HEK293T (cell line): ENCODE data around the gene RPUSD2.

ENCODE experiments used
- ARNT ChIP-seq: fragments of 450-650 bp; IDR thresholded peaks from 2 replicates; pipeline ENCODE4 v1.6.1; 2017; ENCODE audit warnings: mild to moderate bottlenecking
- BHLHE40 ChIP-seq: fragments of 450-650 bp; IDR thresholded peaks from 2 replicates; pipeline ENCODE4 v1.6.1; 2016; ENCODE audit warnings: mild to moderate bottlenecking, moderate library complexity, borderline replicate concordance
- ELF4 ChIP-seq: fragments of 450-650 bp; IDR thresholded peaks from 2 replicates; pipeline ENCODE4 v1.6.1; 2017; ENCODE audit warnings: antibody characterized with exemption
- FOXK2 ChIP-seq: fragments of 450-650 bp; IDR thresholded peaks from 2 replicates; pipeline ENCODE4 v1.6.1; 2016; ENCODE audit warnings: mild to moderate bottlenecking
- FOXM1 ChIP-seq: fragments of 450-650 bp; IDR thresholded peaks from 2 replicates; pipeline ENCODE4 v1.6.1; 2017; ENCODE audit warnings: mild to moderate bottlenecking, borderline replicate concordance
- NFRKB ChIP-seq: fragments of 450-650 bp; IDR thresholded peaks from 2 replicates; pipeline ENCODE4 v1.6.1; 2016; ENCODE audit warnings: mild to moderate bottlenecking, moderate library complexity
- SP1 ChIP-seq: fragments of 450-650 bp; IDR thresholded peaks from 2 replicates; pipeline ENCODE4 v1.6.1; 2017
- SUZ12 ChIP-seq: fragments of 450-650 bp; IDR thresholded peaks from 2 replicates; pipeline ENCODE4 v1.6.1; 2016; ENCODE audit warnings: mild to moderate bottlenecking
- TARDBP ChIP-seq: fragments of 450-650 bp; IDR thresholded peaks from 2 replicates; pipeline ENCODE4 v1.6.1; 2016
- ZNF384 ChIP-seq: fragments of 450-650 bp; IDR thresholded peaks from 2 replicates; pipeline ENCODE4 v1.6.1; 2016
- TF ChIP-seq, protein P1 (sequence below): fragments of 450-650 bp; IDR thresholded peaks from 2 replicates; pipeline ENCODE4 v1.6.1; 2016

DNA sequence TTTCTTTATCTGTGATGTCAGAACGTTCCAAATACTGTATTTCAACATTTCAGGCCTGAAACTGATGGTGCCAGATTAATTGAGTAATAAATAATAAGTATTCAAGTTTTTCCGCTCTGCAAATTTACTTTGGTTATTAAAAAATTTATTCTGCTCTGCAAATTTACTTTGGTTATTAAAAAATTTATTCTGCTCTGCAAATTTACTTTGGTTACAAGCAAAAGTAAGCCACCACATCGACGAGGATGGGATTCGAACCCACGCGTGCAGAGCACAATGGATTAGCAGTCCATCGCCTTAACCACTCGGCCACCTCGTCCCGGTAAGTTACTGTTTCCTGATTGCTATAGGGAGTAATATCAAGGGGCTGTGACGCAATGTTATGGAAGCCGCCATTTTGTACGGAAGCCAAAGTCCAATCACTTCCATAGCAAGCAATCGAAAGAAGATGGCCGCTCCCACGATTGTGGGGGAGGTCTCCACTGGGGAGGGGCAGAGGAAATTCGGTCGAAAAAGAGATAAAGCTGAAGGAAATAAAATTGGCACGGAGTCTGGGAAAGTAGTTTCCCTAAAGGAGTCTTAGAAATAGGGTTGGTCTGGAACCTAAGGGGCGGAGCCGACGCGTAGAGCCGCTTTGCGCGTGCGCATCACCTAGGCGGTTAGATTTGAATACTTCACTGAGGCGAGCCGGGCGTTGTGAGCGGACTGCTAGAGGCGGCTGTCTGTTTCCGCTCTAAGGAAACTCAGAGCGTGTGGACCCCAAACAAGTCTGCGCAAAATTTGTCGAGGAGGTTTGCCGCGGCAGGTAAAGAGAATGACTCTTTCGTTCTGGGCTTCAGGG lies 24.7 kb downstream of the RPUSD2 start, which contains the start of gene KNL1:
- TF ChIP-seq FOXK2 = no peak
- TF ChIP-seq FOXM1 = no peak
- TF ChIP-seq ARNT = no peak
- TF ChIP-seq TARDBP = no peak
- TF ChIP-seq, protein P1, sequence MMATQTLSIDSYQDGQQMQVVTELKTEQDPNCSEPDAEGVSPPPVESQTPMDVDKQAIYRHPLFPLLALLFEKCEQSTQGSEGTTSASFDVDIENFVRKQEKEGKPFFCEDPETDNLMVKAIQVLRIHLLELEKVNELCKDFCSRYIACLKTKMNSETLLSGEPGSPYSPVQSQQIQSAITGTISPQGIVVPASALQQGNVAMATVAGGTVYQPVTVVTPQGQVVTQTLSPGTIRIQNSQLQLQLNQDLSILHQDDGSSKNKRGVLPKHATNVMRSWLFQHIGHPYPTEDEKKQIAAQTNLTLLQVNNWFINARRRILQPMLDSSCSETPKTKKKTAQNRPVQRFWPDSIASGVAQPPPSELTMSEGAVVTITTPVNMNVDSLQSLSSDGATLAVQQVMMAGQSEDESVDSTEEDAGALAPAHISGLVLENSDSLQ = no peak
- no peak for TF ChIP-seq SP1
- TF ChIP-seq SUZ12 = no peak
- TF ChIP-seq ZNF384 = no peak
- no peak; the same call in 1 of the 2 replicates for TF ChIP-seq ELF4
- TF ChIP-seq NFRKB = no peak
- no peak for TF ChIP-seq BHLHE40
